Measurements from ENCODE around the gene PRICKLE2.

The PRICKLE2 gene

GRCh38 chr3:64048631-64049061, 176.6 kb downstream of the PRICKLE2 start:
- Histone ChIP-seq H3K36me3 (ENCODE audit: control insufficient read depth in 2 of 2, insufficient read depth in 1 of 2, low read length in 2 of 2) (no peaks in the 10 kb centered on the region), H3K27ac (ENCODE audit: extremely low read depth, low read depth, low read length) (no peak overlapping the region), H3K4me3 (ENCODE audit: low read depth, low read length) (no peak overlapping the region), H3K4me1 (ENCODE audit: control insufficient read depth, insufficient read depth, low read length) (no peaks in the 10 kb centered on the region), H3K9me3 (ENCODE audit: control insufficient read depth, insufficient read depth, low read depth, low read length) (no peaks in the 10 kb centered on the region)
- ChIA-PET POLR2A (no interaction called here), CTCF (interaction anchor here (0.6 kb wide), 1 partner anchor 86 kb away, joined by 3 read pairs; no protein-coding TSS in a partner anchor)
- no peak for TF ChIP-seq KLF17 (tag by site-specific recombination; IDR thresholded peaks at IDR 0.05)

GRCh38 chr3:64047787-64048186, 177.5 kb downstream of the PRICKLE2 start:
- no peak overlapping the region for H3K27ac ChIP-seq (ENCODE audit: extremely low read depth, low read depth, low read length)
- H3K4me1 ChIP-seq (ENCODE audit: control insufficient read depth, insufficient read depth, low read length) = no peaks in the 10 kb centered on the region
- CTCF ChIA-PET = no interaction called here
- H3K9me3 ChIP-seq (ENCODE audit: control insufficient read depth, insufficient read depth, low read depth, low read length) = no peaks in the 10 kb centered on the region
- POLR2A ChIA-PET = no interaction called here
- TF ChIP-seq PRDM1 (tag by site-specific recombination; IDR thresholded peaks at IDR 0.05) (no peak), SCRT2 (tag by site-specific recombination; IDR thresholded peaks at IDR 0.05) (no peak), OVOL3 (tag by site-specific recombination; IDR thresholded peaks at IDR 0.05) (no peak), ZNF626 (tag by site-specific recombination; IDR thresholded peaks at IDR 0.05) (no peak), ZNF223 (tag by site-specific recombination; IDR thresholded peaks at IDR 0.05) (no peak), ZBTB49 (tag by site-specific recombination; IDR thresholded peaks at IDR 0.05; ENCODE audit: low read depth) (no peak), ZNF133 (tag by site-specific recombination; IDR thresholded peaks at IDR 0.05) (no peak), ZNF645 (tag by site-specific recombination; IDR thresholded peaks at IDR 0.05) (no peak), ZNF366 (tag by site-specific recombination; conservative IDR thresholded peaks at IDR 0.05) (no peak)
- no peaks in the 10 kb centered on the region for H3K36me3 ChIP-seq (ENCODE audit: control insufficient read depth in 2 of 2, insufficient read depth in 1 of 2, low read length in 2 of 2)
- H3K4me3 ChIP-seq (ENCODE audit: low read depth, low read length) = no peak overlapping the region

GRCh38 chr3:64046996-64047594, 178.2 kb downstream of the PRICKLE2 start:
- Histone ChIP-seq H3K27ac (ENCODE audit: extremely low read depth, low read depth, low read length) (no peak overlapping the region), H3K9me3 (ENCODE audit: control insufficient read depth, insufficient read depth, low read depth, low read length) (no peaks in the 10 kb centered on the region), H3K4me1 (ENCODE audit: control insufficient read depth, insufficient read depth, low read length) (no peaks in the 10 kb centered on the region), H3K36me3 (ENCODE audit: control insufficient read depth in 2 of 2, insufficient read depth in 1 of 2, low read length in 2 of 2) (no peaks in the 10 kb centered on the region), H3K4me3 (ENCODE audit: low read depth, low read length) (no peak overlapping the region)
- POLR2A ChIA-PET = no interaction called here
- no peak for TF ChIP-seq ZNF433 (tag by site-specific recombination; IDR thresholded peaks at IDR 0.05; ENCODE audit: low read depth)
- no peak for TF ChIP-seq ZNF175 (tag by site-specific recombination; IDR thresholded peaks at IDR 0.05)
- no peak for TF ChIP-seq SP2 (tag by site-specific recombination; IDR thresholded peaks at IDR 0.05)
- no peak for TF ChIP-seq BCL11B (tag by site-specific recombination; IDR thresholded peaks at IDR 0.05; ENCODE audit: low read depth)
- no peak for TF ChIP-seq SCRT2 (tag by site-specific recombination; IDR thresholded peaks at IDR 0.05)
- no peak for TF ChIP-seq PRDM2 (tag by site-specific recombination; IDR thresholded peaks at IDR 0.05; ENCODE audit: borderline replicate concordance)
- no peak for TF ChIP-seq ZNF843 (tag by site-specific recombination; IDR thresholded peaks at IDR 0.05)
- no peak for TF ChIP-seq OSR2 (tag by site-specific recombination; IDR thresholded peaks at IDR 0.05)
- CTCF ChIA-PET = no interaction called here

Data from HEK293 (cell line).